Measurements from ENCODE around the gene ZNF507. TPM values are rescaled to one million over a fixed set of nuclear protein-coding genes. Genes with fewer than 3 reads are reported as not detected.

ZNF507 gene
- total RNA-seq, 2 donors from 2014 or later, result 22.6 to 34.6 TPM

GRCh38 chr19:32330213-32330857 is 15.1 kb upstream of the ZNF507 start:
- Histone ChIP-seq H3K4me1 (ENCODE audit: control insufficient read depth in 1 of 2, low read depth in 2 of 2) (no peaks in the 10 kb centered on the region), H3K36me3 (no peaks in the 10 kb centered on the region), H3K9me3 (no peaks in the 10 kb centered on the region), H3K4me3 (no peak overlapping the region), H3K27ac (no peak overlapping the region), H3K27me3 (replicated peaks; ENCODE audit: insufficient read depth) (no peaks in the 10 kb centered on the region)
- no peak for TF ChIP-seq CTCF (IDR thresholded peaks at IDR 0.05)
- no peak for DNase-seq (ENCODE audit: low spot score)
- no peak for ATAC-seq (ENCODE audit: insufficient number of reproducible peaks, low FRiP score, low read depth)

- DNase-seq (ENCODE audit: low spot score), result no peak
Observed at GRCh38 chr19:32333227-32333626, 12.2 kb upstream of the ZNF507 start.

GRCh38 chr19:32336259-32337083 is 8.9 kb upstream of the ZNF507 start:
- ATAC-seq (ENCODE audit: insufficient number of reproducible peaks, low FRiP score, low read depth) (no peak), DNase-seq (ENCODE audit: low spot score) (no peak)
- Histone ChIP-seq H3K27ac (peak overlapping the region; percentile 43 to 65), H3K36me3 (no peaks in the 10 kb centered on the region), H3K4me1 (ENCODE audit: control insufficient read depth in 1 of 2, low read depth in 2 of 2) (peaks cover 0 to 21% of the 10 kb centered on the region in 2 donors), H3K27me3 (replicated peaks; ENCODE audit: insufficient read depth) (no peaks in the 10 kb centered on the region), H3K9me3 (no peaks in the 10 kb centered on the region), H3K4me3 (peak overlapping the region; percentile 58)
- no peak for TF ChIP-seq CTCF (IDR thresholded peaks at IDR 0.05)

More at GRCh38 chr19:32333227-32333626, 12.2 kb upstream of the ZNF507 start:
- Histone ChIP-seq H3K4me3 (no peak overlapping the region), H3K27ac (no peak overlapping the region), H3K27me3 (replicated peaks; ENCODE audit: insufficient read depth) (no peaks in the 10 kb centered on the region), H3K4me1 (ENCODE audit: control insufficient read depth in 1 of 2, low read depth in 2 of 2) (peaks cover 0 to 9% of the 10 kb centered on the region in 2 donors), H3K9me3 (no peaks in the 10 kb centered on the region), H3K36me3 (no peaks in the 10 kb centered on the region)
- no peak for TF ChIP-seq CTCF (IDR thresholded peaks at IDR 0.05)
- ATAC-seq (ENCODE audit: insufficient number of reproducible peaks, low FRiP score, low read depth), result no peak

GRCh38 chr19:32337084-32337808 is 8.2 kb upstream of the ZNF507 start:
- TF ChIP-seq CTCF (IDR thresholded peaks at IDR 0.05), result no peak
- DNase-seq (ENCODE audit: low spot score) (no peak), ATAC-seq (ENCODE audit: insufficient number of reproducible peaks, low FRiP score, low read depth) (no peak)
- Histone ChIP-seq H3K27ac (peak overlapping the region; percentile 43 to 65), H3K9me3 (no peaks in the 10 kb centered on the region), H3K36me3 (no peaks in the 10 kb centered on the region), H3K27me3 (replicated peaks; ENCODE audit: insufficient read depth) (no peaks in the 10 kb centered on the region), H3K4me1 (ENCODE audit: control insufficient read depth in 1 of 2, low read depth in 2 of 2) (peaks cover 0 to 21% of the 10 kb centered on the region in 2 donors), H3K4me3 (peak overlapping the region; percentile 58)

GRCh38 chr19:32339423-32339822 is 6.0 kb upstream of the ZNF507 start:
- Histone ChIP-seq H3K9me3 (no peaks in the 10 kb centered on the region), H3K36me3 (no peaks in the 10 kb centered on the region), H3K27ac (peak overlapping the region; percentile 23 to 39), H3K4me1 (ENCODE audit: control insufficient read depth in 1 of 2, low read depth in 2 of 2) (peaks cover 0 to 21% of the 10 kb centered on the region in 2 donors), H3K27me3 (replicated peaks; ENCODE audit: insufficient read depth) (no peaks in the 10 kb centered on the region), H3K4me3 (no peak overlapping the region)
- no peak for TF ChIP-seq CTCF (IDR thresholded peaks at IDR 0.05)
- ATAC-seq (ENCODE audit: insufficient number of reproducible peaks, low FRiP score, low read depth) (no peak), DNase-seq (ENCODE audit: low spot score) (no peak)

All from thoracic aorta (tissue), 2 donors.